Measurements from ENCODE around the gene FOXE1. TPM values are rescaled to one million over a fixed set of nuclear protein-coding genes. Genes with fewer than 3 reads are reported as not detected.

The FOXE1 gene
- polyA plus RNA-seq, 1 of the 3 experiments (the other 2 are of a cell fraction) = 0.03 TPM

DNA sequence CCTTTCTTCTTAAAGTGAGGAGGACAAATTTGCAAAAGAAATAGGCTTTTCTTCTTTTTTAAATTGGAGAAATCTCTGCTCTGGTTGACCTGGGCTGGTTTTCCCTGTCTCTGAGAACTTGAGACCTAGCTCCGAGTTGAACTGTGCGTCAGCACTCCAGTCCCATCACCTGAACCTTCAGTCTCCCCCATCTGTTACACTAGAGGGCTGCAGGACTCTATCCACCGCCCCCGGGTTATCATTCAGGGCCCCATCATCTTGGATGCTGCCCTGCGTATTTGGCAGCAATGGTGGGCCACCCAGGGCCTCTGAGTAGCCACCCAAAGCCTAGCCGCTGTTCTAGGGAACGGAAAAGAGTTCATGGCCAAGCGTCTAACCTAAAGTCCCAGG, 2.5 kb downstream of the FOXE1 start:
- H3F3A ChIP-seq (replicated peaks; ENCODE audit: insufficient read depth) = no peaks in the 10 kb centered on the region
- no peaks in the 10 kb centered on the region for H4K20me1 ChIP-seq (ENCODE audit: insufficient read depth)
- H2AFZ ChIP-seq (ENCODE audit: low read depth) = no peak overlapping the region
- H3K4me2 ChIP-seq = no peak overlapping the region
- H3K79me2 ChIP-seq (ENCODE audit: insufficient read depth) = no peaks in the 10 kb centered on the region
- no peaks in the 10 kb centered on the region for H3K36me3 ChIP-seq (replicated peaks in 1 of 2; ENCODE audit: control insufficient read depth in 1 of 2, insufficient read depth in 2 of 2, low read length in 1 of 2)
- H3K9me2 ChIP-seq = no peaks in the 10 kb centered on the region
- H3K4me1 ChIP-seq (ENCODE audit: control insufficient read depth in 1 of 2, insufficient read depth in 2 of 2, low read depth in 1 of 2, low read length in 1 of 2) = no peaks in the 10 kb centered on the region; a peak in 1 of 4 replicates
- no peak overlapping the region for H3K9ac ChIP-seq
- no peak overlapping the region for H3K4me3 ChIP-seq (ENCODE audit: low read depth in 2 of 2, low read length in 1 of 2)
- TF ChIP-seq, protein P1, sequence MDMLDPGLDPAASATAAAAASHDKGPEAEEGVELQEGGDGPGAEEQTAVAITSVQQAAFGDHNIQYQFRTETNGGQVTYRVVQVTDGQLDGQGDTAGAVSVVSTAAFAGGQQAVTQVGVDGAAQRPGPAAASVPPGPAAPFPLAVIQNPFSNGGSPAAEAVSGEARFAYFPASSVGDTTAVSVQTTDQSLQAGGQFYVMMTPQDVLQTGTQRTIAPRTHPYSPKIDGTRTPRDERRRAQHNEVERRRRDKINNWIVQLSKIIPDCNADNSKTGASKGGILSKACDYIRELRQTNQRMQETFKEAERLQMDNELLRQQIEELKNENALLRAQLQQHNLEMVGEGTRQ (IDR thresholded peaks at IDR 0.05; ENCODE audit: borderline replicate concordance, low read depth, low read length) = no peak
- TF ChIP-seq, protein P2, sequence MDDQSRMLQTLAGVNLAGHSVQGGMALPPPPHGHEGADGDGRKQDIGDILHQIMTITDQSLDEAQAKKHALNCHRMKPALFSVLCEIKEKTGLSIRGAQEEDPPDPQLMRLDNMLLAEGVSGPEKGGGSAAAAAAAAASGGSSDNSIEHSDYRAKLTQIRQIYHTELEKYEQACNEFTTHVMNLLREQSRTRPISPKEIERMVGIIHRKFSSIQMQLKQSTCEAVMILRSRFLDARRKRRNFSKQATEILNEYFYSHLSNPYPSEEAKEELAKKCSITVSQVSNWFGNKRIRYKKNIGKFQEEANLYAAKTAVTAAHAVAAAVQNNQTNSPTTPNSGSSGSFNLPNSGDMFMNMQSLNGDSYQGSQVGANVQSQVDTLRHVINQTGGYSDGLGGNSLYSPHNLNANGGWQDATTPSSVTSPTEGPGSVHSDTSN (IDR thresholded peaks at IDR 0.05) = no peak
- TF ChIP-seq, protein P3, sequence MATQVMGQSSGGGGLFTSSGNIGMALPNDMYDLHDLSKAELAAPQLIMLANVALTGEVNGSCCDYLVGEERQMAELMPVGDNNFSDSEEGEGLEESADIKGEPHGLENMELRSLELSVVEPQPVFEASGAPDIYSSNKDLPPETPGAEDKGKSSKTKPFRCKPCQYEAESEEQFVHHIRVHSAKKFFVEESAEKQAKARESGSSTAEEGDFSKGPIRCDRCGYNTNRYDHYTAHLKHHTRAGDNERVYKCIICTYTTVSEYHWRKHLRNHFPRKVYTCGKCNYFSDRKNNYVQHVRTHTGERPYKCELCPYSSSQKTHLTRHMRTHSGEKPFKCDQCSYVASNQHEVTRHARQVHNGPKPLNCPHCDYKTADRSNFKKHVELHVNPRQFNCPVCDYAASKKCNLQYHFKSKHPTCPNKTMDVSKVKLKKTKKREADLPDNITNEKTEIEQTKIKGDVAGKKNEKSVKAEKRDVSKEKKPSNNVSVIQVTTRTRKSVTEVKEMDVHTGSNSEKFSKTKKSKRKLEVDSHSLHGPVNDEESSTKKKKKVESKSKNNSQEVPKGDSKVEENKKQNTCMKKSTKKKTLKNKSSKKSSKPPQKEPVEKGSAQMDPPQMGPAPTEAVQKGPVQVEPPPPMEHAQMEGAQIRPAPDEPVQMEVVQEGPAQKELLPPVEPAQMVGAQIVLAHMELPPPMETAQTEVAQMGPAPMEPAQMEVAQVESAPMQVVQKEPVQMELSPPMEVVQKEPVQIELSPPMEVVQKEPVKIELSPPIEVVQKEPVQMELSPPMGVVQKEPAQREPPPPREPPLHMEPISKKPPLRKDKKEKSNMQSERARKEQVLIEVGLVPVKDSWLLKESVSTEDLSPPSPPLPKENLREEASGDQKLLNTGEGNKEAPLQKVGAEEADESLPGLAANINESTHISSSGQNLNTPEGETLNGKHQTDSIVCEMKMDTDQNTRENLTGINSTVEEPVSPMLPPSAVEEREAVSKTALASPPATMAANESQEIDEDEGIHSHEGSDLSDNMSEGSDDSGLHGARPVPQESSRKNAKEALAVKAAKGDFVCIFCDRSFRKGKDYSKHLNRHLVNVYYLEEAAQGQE (IDR thresholded peaks at IDR 0.05; ENCODE audit: low read depth, low read length) = no peak
- TF ChIP-seq, protein P4, sequence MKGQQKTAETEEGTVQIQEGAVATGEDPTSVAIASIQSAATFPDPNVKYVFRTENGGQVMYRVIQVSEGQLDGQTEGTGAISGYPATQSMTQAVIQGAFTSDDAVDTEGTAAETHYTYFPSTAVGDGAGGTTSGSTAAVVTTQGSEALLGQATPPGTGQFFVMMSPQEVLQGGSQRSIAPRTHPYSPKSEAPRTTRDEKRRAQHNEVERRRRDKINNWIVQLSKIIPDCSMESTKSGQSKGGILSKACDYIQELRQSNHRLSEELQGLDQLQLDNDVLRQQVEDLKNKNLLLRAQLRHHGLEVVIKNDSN (IDR thresholded peaks at IDR 0.05; ENCODE audit: borderline replicate concordance, low read depth) = no peak
- TF ChIP-seq FOXM1 (IDR thresholded peaks at IDR 0.05; ENCODE audit: low read depth) (no peak), GATA2 (CRISPR knock-in tag; IDR thresholded peaks at IDR 0.05) (no peak), EP300 (IDR thresholded peaks at IDR 0.05; ENCODE audit: borderline replicate concordance in 1 of 2, low read depth in 1 of 2, low read length in 1 of 2) (no peak), RFX5 (IDR thresholded peaks at IDR 0.05; ENCODE audit: low read length) (no peak), EZH2phosphoT487 (IDR thresholded peaks at IDR 0.05; ENCODE audit: borderline replicate concordance, low read depth) (no peak), TCF12 (IDR thresholded peaks at IDR 0.05) (no peak), YY1 (IDR thresholded peaks at IDR 0.05; ENCODE audit: low read depth) (no peak), RAD21 (IDR thresholded peaks at IDR 0.05; ENCODE audit: low read length) (no peak), MEF2A (IDR thresholded peaks at IDR 0.05; ENCODE audit: borderline replicate concordance, low read depth) (no peak), FOXJ3 (CRISPR knock-in tag; IDR thresholded peaks at IDR 0.05) (no peak)
- TF ChIP-seq, protein P5, sequence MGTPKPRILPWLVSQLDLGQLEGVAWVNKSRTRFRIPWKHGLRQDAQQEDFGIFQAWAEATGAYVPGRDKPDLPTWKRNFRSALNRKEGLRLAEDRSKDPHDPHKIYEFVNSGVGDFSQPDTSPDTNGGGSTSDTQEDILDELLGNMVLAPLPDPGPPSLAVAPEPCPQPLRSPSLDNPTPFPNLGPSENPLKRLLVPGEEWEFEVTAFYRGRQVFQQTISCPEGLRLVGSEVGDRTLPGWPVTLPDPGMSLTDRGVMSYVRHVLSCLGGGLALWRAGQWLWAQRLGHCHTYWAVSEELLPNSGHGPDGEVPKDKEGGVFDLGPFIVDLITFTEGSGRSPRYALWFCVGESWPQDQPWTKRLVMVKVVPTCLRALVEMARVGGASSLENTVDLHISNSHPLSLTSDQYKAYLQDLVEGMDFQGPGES (IDR thresholded peaks at IDR 0.05; ENCODE audit: low read depth, low read length) = no peak
- no peak overlapping the region for H3K27ac ChIP-seq (ENCODE audit: low read depth in 2 of 2, low read length in 1 of 2)
- no peaks in the 10 kb centered on the region for H3K9me3 ChIP-seq
- CTCF ChIA-PET = interaction anchor here (1.0 to 1.1 kb wide), 2 partner anchors 9 to 45 kb away, joined by 3 to 4 read pairs; no protein-coding TSS in a partner anchor
- WGBS (ENCODE audit: low lambda C conversion rate) = 38% methylated on average over 8 of the region's 8 CpGs
- peaks cover 96% of the 10 kb centered on the region for H3K27me3 ChIP-seq (ENCODE audit: insufficient read depth)
- POLR2A ChIA-PET = no interaction called here
- no peak for DNase-seq

All from SK-N-SH (cell line).